Neuronal stem cell (in vitro differentiated cells): ENCODE measurements around the gene MPPED2.

Experiments
- DNase-seq: peaks from one replicate; pipeline ENCODE4 v3.0.0-alpha.2; 2013; ENCODE audit warnings: low spot score
- H2AFZ ChIP-seq: one replicate; pipeline ENCODE4 v1.6.1; 2013; ENCODE audit warnings: mild to moderate bottlenecking, low read length, inconsistent platforms
- H2AK5ac ChIP-seq: 2 replicates; pipeline ENCODE4 v1.6.1; 2013; ENCODE audit warnings: low read depth, mild to moderate bottlenecking, inconsistent platforms, low read length, moderate library complexity, mixed read lengths
- H2BK120ac ChIP-seq: 2 replicates; pipeline ENCODE4 v1.6.1; 2013; ENCODE audit warnings: low read depth, mild to moderate bottlenecking, inconsistent platforms, low read length, moderate library complexity, mixed read lengths
- H2BK12ac ChIP-seq: one replicate; pipeline ENCODE4 v1.6.1; 2013; ENCODE audit warnings: low read length, inconsistent platforms
- H2BK15ac ChIP-seq: 2 replicates; pipeline ENCODE4 v1.6.1; 2013; ENCODE audit warnings: mild to moderate bottlenecking, low read length, inconsistent platforms, mixed read lengths
- H2BK5ac ChIP-seq: one replicate; pipeline ENCODE4 v1.6.1; 2013; ENCODE audit warnings: inconsistent platforms, mild to moderate bottlenecking, low read length, moderate library complexity
- H3K14ac ChIP-seq: one replicate; pipeline ENCODE4 v1.6.1; 2013; ENCODE audit warnings: low read length, inconsistent platforms
- H3K18ac ChIP-seq: 2 replicates; pipeline ENCODE4 v1.6.1; 2013; ENCODE audit warnings: low read length, inconsistent platforms
- H3K23ac ChIP-seq: 2 replicates; pipeline ENCODE4 v1.6.1; 2013; ENCODE audit warnings: low read depth, mild to moderate bottlenecking, mixed read lengths, low read length, inconsistent platforms; ENCODE audit not compliant: poor library complexity
- H3K27ac ChIP-seq: replicated peaks from 3 replicates; pipeline ENCODE4 v1.5.1; 2013; ENCODE audit warnings: low read length, inconsistent platforms
- H3K27me3 ChIP-seq, 3 experiments: 2 replicates each; pipeline ENCODE4 v1.6.1; 2013; ENCODE audit warnings: low read length in 3 of 3, mild to moderate bottlenecking in 2 of 3, inconsistent platforms in 1 of 3, low read depth in 1 of 3, mixed read lengths in 1 of 3, moderate library complexity in 1 of 3; ENCODE audit not compliant: control insufficient read depth in 3 of 3, insufficient read depth in 3 of 3
- H3K36me3 ChIP-seq, 2 donors: replicated peaks in 1 of 2; 2 replicates each; pipeline ENCODE4 v1.6.1; 2013; ENCODE audit warnings: low read length in 2 of 2; ENCODE audit not compliant: control insufficient read depth in 2 of 2, insufficient read depth in 2 of 2
- H3K4ac ChIP-seq: 2 replicates; pipeline ENCODE4 v1.6.1; 2013; ENCODE audit warnings: inconsistent platforms, mild to moderate bottlenecking, low read length, moderate library complexity
- H3K4me1 ChIP-seq, 2 donors: 1 replicate in 1 of 2; 2 replicates in 1 of 2; pipeline ENCODE4 v1.6.1; 2013; ENCODE audit warnings: low read length in 2 of 2, low read depth in 1 of 2; ENCODE audit not compliant: control insufficient read depth in 2 of 2, insufficient read depth in 1 of 2
- H3K4me2 ChIP-seq: one replicate; pipeline ENCODE4 v1.6.1; 2013; ENCODE audit warnings: mild to moderate bottlenecking, low read length, inconsistent platforms; ENCODE audit not compliant: insufficient read depth, poor library complexity, severe bottlenecking
- H3K4me3 ChIP-seq, 2 donors: 2 replicates each; pipeline ENCODE4 v1.5.1; 2013; ENCODE audit warnings: low read length in 2 of 2, mild to moderate bottlenecking in 2 of 2, inconsistent platforms in 1 of 2, moderate library complexity in 1 of 2
- H3K79me1 ChIP-seq: one replicate; pipeline ENCODE4 v1.6.1; 2013; ENCODE audit warnings: low read depth, mild to moderate bottlenecking, inconsistent platforms, low read length, moderate library complexity
- H3K9ac ChIP-seq: one replicate; pipeline ENCODE4 v1.6.1; 2013; ENCODE audit warnings: mild to moderate bottlenecking, low read depth, low read length, inconsistent platforms; ENCODE audit not compliant: poor library complexity
- H3K9me3 ChIP-seq, 2 donors: replicated peaks in 1 of 2; 2 replicates each; pipeline versions ENCODE3 to v1.6.1; 2013; ENCODE audit warnings: low read length in 2 of 2, mild to moderate bottlenecking in 2 of 2, inconsistent platforms in 1 of 2, low read depth in 1 of 2, mixed read lengths in 1 of 2, moderate library complexity in 1 of 2; ENCODE audit not compliant: control insufficient read depth in 2 of 2, insufficient read depth in 1 of 2
- H4K8ac ChIP-seq: one replicate; pipeline ENCODE4 v1.6.1; 2013; ENCODE audit warnings: low read depth, mild to moderate bottlenecking, inconsistent platforms, low read length, moderate library complexity
- H4K91ac ChIP-seq: one replicate; pipeline ENCODE4 v1.6.1; 2013; ENCODE audit warnings: low read length, low read depth, mild to moderate bottlenecking, inconsistent platforms; ENCODE audit not compliant: poor library complexity
- WGBS, 2 donors: extraction: QIAGEN DNeasy Blood & Tissue Kit; methylation state at CpG; one replicate each; pipeline ENCODE4 v1.1.7; 2013; ENCODE audit warnings: missing lambda C conversion rate in 2 of 2, mixed read lengths in 1 of 2; ENCODE audit not compliant: insufficient read length in 2 of 2, insufficient replicate concordance in 1 of 2; ENCODE audit errors: extremely low coverage in 2 of 2; 5-methylcytosine and 5-hydroxymethylcytosine counted together

Gene MPPED2

DNA sequence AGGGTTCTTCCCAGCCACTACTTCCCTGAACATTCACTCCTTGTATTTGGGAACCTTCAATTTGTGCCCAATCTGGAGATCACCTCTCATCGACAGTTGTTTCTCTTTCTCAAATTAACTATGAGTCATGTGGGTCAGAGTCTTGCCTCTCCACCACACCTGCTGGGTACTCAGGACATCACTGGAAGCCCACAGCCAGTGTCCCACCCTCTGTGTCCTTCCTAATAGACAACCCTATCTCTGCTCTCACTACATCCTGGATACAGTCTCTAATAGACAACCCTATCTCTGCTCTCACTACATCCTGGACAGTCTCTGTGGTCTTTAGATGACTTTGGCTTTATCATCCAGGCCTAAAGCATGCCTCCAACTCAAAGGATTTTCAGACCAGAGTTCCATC is 193.1 kb downstream of the MPPED2 start:
- Histone ChIP-seq H3K18ac (no peak overlapping the region), H3K9me3 (no peaks in the 10 kb centered on the region), H3K9ac (no peak overlapping the region), H2BK5ac (no peak overlapping the region), H2BK120ac (no peak overlapping the region), H3K23ac (no peak overlapping the region), H3K36me3 (no peaks in the 10 kb centered on the region), H3K14ac (no peak overlapping the region), H2BK15ac (no peak overlapping the region), H2AFZ (no peak overlapping the region), H2AK5ac (no peak overlapping the region), H3K27me3 (no peaks in the 10 kb centered on the region), H4K8ac (no peak overlapping the region), H3K4ac (no peak overlapping the region), H4K91ac (no peak overlapping the region), H3K27ac (no peak overlapping the region), H3K4me1 (peaks cover 0 to 10% of the 10 kb centered on the region in 2 donors), H2BK12ac (no peak overlapping the region), H3K4me3 (no peak overlapping the region), H3K79me1 (no peaks in the 10 kb centered on the region), H3K4me2 (no peak overlapping the region)
- no peak for DNase-seq
- no CpG with 5 or more reads among the region's 1 CpG for WGBS, 2 donors

DNA sequence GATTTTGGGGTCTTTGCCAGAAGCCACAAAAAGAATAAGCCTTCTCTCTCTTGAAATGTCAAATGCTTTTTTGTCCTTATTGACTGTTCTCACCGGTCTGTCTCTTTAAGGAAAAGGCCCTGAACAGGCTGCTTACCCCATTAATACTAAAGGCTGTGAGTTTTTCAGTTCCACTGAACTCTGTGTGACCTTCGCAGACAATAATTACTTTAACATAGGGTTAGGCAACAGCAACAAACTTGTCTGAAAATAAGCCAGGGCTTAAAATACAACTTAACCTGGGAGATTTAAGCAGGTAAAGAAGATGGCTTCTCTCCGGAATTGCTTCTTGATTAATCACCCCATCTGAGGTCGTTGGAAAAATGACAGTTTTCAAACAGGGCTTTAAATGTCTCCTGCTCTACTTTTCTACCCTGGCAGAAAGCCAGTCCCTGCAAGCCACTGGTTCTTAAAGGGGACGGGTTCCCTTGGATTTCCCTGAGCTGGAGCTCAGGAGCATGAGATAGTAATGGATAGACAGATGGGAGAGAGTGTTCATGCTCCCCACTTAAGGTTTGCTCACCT is 193.8 kb downstream of the MPPED2 start:
- Histone ChIP-seq H2BK5ac (no peak overlapping the region), H3K36me3 (no peaks in the 10 kb centered on the region), H3K4me1 (peaks cover 0 to 10% of the 10 kb centered on the region in 2 donors), H3K27ac (no peak overlapping the region), H3K4me2 (no peak overlapping the region), H2BK12ac (no peak overlapping the region), H3K18ac (no peak overlapping the region), H3K14ac (no peak overlapping the region), H3K4me3 (no peak overlapping the region), H4K8ac (no peak overlapping the region), H3K9me3 (no peaks in the 10 kb centered on the region), H2BK15ac (no peak overlapping the region), H3K9ac (no peak overlapping the region), H3K79me1 (no peaks in the 10 kb centered on the region), H3K23ac (no peak overlapping the region), H3K27me3 (no peaks in the 10 kb centered on the region), H3K4ac (no peak overlapping the region), H2AFZ (no peak overlapping the region), H2BK120ac (no peak overlapping the region), H2AK5ac (no peak overlapping the region), H4K91ac (no peak overlapping the region)
- no peak for DNase-seq
- no CpG with 5 or more reads among the region's 5 CpGs for WGBS, 2 donors

DNA sequence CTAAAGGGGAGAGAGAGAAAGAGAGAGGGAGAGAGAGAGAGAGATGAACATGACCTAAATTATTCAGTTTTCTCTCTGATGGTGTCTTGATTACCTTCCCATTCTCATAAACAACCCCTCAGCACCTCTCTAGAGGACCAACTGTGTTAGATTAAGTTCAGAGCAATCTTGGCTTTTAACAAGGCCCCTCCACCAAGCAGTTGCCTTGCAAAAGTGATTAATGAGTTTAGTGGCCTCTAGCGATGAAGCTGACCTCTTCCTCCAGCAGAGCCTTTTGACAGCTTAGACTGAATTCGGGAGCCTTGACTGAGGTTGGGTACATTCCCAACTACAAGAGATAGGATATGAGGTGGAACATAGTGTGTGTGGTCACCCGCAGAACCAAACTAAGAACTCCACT is 197.2 kb downstream of the MPPED2 start:
- H3K36me3 ChIP-seq = no peaks in the 10 kb centered on the region
- no peaks in the 10 kb centered on the region for H3K79me1 ChIP-seq
- H3K4ac ChIP-seq = no peak overlapping the region
- H3K4me3 ChIP-seq = no peak overlapping the region
- no peak overlapping the region for H2BK12ac ChIP-seq
- no peak overlapping the region for H3K4me2 ChIP-seq
- no peak overlapping the region for H4K91ac ChIP-seq
- no peak overlapping the region for H2BK120ac ChIP-seq
- no peak overlapping the region for H3K9ac ChIP-seq
- no peak overlapping the region for H3K23ac ChIP-seq
- H3K18ac ChIP-seq = no peak overlapping the region
- H2AFZ ChIP-seq = no peak overlapping the region
- peaks cover 0 to 10% of the 10 kb centered on the region in 2 donors for H3K4me1 ChIP-seq
- H2AK5ac ChIP-seq = no peak overlapping the region
- DNase-seq = no peak
- WGBS, 2 donors = no CpG with 5 or more reads among the region's 3 CpGs
- H3K27ac ChIP-seq = no peak overlapping the region
- no peak overlapping the region for H3K14ac ChIP-seq
- H3K27me3 ChIP-seq = no peaks in the 10 kb centered on the region
- H3K9me3 ChIP-seq = no peaks in the 10 kb centered on the region
- no peak overlapping the region for H4K8ac ChIP-seq
- H2BK15ac ChIP-seq = no peak overlapping the region
- H2BK5ac ChIP-seq = no peak overlapping the region

DNA sequence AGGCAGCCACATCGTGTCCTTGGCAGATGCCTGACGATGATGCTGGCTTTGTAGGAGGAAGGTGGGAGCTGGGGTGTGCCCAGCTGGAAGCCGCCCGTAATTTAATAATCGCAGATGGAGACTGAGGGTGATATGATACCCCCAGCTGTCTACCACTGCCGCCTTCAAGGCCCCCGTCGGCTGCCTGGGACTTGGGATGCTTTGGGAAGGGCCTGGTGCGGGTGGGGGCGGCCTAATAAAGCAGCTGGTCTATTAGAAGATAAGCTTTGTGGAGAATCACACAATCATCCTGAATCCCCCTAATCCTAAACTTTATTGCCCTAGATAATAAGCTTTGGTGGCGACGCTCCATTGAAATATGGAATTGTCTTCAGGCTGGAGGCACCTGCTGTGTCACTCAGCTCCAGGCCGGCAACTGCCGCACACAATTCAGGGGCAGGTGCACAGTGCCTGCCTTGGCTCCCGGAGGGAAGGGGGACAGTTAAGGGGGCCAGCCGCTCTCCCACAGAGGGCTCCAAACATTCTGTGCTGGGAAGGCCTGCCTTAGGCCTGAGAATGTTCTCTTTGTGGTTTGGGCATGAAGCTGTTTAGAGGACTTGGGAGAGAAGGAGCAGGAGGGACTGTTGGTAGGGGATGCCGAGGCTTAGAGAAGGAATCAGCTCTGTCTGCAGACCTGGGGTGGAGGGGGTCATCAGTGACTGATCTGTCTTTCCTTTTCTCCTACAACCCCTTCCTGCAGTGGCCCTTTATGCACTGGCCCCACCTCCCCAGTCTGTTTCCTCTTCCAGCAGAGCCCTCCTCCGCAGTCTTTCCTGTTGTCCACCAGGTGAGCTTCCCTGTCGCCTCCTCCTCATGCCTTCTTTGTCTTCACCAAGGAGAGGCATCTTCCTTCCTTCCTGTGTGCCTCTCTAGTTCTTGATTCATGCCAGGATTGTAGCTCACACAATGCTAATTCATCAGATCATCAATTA is 198.0 kb downstream of the MPPED2 start:
- H3K23ac ChIP-seq = no peak overlapping the region
- H2AFZ ChIP-seq = no peak overlapping the region
- no peak overlapping the region for H3K14ac ChIP-seq
- H4K8ac ChIP-seq = no peak overlapping the region
- no peaks in the 10 kb centered on the region for H3K9me3 ChIP-seq
- no peaks in the 10 kb centered on the region for H3K36me3 ChIP-seq
- peak overlapping the region; percentile 66 for H3K18ac ChIP-seq
- no peak overlapping the region for H2BK120ac ChIP-seq
- no peak overlapping the region for H2BK12ac ChIP-seq
- DNase-seq = no peak
- no peaks in the 10 kb centered on the region for H3K79me1 ChIP-seq
- H3K4ac ChIP-seq = no peak overlapping the region
- no peak overlapping the region for H3K4me3 ChIP-seq
- peak overlapping the region; percentile 57 for H2AK5ac ChIP-seq
- peaks cover 0 to 10% of the 10 kb centered on the region in 2 donors for H3K4me1 ChIP-seq
- no CpG with 5 or more reads among the region's 19 CpGs for whole genome bisulfite sequencing, 2 donors
- no peak overlapping the region for H2BK15ac ChIP-seq
- H3K4me2 ChIP-seq = no peak overlapping the region
- no peak overlapping the region for H2BK5ac ChIP-seq
- no peak overlapping the region for H3K27ac ChIP-seq
- H3K9ac ChIP-seq = no peak overlapping the region
- H3K27me3 ChIP-seq = no peaks in the 10 kb centered on the region
- no peak overlapping the region for H4K91ac ChIP-seq
